Activated CD4-positive, alpha-beta T cell treated with anti-CD3 and anti-CD28 coated beads, Interleukin-2, amount 50 U/mL, for 1 hour (primary cell): Measurements from ENCODE around the gene TWIST2.

Experiments
- DNase-seq: peaks from one replicate; pipeline ENCODE4 v3.0.0-alpha.2; 2020

TWIST2 gene

GRCh38 chr2:238859636-238860347, 11.9 kb downstream of the TWIST2 start:
- no peak for DNase-seq

- DNase-seq: no peak
Measured at GRCh38 chr2:238861013-238861730, 13.3 kb downstream of the TWIST2 start.

GRCh38 chr2:238861766-238862315, 14.0 kb downstream of the TWIST2 start:
- DNase-seq: no peak

- DNase-seq: no peak
Measured at GRCh38 chr2:238862701-238863100, 14.8 kb downstream of the TWIST2 start.

GRCh38 chr2:238863231-238863630, 15.3 kb downstream of the TWIST2 start:
- no peak for DNase-seq

DNA sequence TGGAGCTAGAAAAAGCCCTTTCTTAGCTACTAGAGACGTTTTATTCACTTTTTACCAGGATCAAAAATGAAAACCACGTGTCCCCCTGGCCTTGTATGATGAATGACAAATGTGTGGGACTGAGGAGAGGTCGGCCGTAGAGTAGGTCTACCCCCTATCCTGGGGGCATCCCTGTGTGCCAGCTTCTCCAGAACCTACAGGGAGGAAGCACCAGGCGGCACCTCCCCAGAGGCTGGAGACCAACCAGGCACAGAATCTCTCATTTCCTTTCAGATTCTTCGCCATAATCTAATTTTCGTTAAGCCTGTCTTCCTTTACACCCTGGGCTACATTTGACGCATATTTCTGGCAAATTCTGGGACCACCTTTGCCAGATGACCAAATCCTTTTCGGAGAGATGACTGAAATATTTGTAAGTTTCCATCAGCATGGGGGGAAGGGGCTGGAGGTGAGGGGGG, 15.9 kb downstream of the TWIST2 start:
- DNase-seq: no peak

- no peak for DNase-seq
Measured at GRCh38 chr2:238864207-238865014, 16.5 kb downstream of the TWIST2 start.

DNA sequence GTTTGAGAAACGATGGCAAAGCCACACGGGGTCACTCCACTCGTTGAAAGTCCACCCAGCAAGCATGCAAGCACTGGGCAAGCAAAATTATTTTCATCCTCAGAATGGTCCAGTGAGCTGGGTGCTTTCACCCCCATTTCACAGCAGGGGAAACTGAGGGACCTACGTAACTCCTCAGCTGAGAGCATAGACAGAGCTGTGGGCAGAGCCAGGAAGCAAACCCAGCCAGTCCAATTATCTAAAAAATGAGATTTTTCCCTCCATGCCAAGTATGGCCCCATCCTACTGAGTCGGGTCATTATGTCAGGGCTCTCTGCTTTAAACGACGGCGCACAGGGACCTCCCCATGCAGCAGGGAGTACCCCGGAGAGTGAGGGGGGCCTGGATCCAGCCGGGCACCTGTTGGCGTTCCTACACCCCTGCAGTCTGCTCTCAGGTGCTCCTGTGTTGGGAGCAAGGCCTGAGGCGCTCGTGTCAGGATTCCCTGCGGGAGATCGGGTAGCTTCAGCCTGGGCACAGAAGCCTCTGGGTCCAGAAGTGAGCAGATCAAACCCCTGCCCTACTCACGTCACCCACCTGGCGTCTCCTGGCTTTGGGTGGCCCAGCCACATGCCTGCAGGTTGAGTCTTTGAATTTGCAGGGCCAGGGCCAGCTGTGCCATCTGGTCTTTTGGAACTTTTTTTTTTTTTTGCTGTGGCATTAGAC, 17.3 kb downstream of the TWIST2 start:
- no peak for DNase-seq

DNA sequence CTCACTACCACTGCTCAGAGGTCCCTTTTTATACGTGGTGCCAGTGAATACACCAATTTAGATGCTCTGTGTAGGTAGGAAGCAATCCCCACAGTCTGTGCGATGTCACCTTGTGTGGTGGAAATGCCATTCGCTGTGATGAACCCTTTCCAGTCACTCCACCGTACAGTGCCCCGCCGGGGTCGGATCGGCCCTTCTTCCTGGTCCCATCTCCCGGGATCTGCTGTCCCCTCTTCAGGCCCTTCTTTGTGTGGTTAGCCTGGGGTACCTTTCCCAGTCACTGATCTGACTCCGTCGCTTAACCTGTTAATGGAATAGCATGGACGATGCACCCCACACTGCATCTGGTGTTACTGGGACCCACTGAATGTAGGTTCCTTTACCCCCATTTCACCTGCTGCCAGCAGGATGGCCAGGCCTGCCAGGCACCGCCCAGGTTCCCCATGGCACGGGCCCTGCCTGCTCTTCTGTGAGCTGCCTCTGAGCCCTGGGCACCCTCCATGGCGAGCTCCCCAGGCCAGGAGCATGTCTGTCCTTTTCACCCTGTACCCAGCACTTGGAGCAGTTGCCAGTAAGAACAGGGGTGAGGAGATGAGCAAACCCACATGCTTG, 18.0 kb downstream of the TWIST2 start:
- DNase-seq: no peak

GRCh38 chr2:238866656-238867277, 18.9 kb downstream of the TWIST2 start:
- no peak for DNase-seq

DNA sequence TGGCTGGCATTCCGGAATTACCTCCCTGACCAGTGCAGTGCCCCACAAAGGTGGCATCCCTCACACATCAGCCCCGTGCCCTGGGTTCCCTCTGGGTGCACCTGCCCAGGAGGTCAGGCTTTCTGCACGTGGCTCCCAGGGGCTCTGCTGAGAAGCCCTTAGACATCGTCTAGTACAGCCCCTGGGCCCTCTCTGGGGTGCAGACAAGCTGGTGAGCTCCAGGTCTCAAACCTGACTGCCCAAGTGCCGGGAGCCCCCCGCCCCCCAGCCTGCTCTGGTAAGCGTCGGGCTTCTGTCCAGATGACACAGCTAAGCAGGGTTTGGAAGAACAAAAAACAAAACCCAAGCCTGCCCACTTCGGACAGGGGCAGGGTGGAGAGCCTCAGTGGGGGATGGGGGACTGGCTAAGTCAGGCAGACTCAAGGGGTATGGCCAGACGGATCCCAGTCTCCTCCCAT, 20.2 kb downstream of the TWIST2 start:
- no peak for DNase-seq

- no peak for DNase-seq
Measured at GRCh38 chr2:238868616-238869292, 20.9 kb downstream of the TWIST2 start.

DNA sequence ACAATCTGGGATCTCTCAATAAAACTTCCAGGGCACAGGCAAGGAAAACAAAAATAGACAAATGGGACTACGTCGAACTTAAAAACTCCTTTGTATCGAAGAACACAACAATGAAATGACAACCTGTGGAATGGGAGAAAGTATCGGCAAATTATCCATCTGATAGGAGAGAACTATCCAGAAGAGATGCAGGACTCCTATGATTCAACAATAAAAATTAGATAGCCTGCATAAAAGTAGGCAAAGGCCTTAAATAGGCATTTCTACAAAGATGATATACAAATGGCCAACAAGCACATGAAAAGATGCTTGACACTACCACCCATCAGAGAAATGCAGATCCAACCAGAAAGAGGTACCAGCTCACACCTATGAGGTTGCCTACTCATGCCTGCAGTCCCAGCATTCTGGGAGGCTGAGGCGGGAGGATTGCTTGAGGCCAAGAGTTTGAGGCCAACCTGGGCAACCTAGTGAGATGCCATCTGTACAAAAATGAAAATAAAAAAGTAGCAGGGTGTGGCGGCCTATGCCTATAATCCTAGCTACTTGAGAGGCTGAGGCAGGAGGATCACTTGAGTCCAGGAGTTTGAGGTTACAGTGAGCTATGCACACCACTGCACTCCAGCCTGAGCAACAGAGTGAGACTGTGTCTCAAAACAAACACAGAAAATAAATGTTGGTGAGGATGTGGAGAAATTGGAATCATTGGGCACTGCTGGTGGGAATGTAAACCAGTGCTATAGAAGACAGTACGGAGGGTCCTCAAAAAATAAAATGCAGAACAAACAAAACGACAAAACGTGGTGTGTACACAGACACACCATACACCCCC, 21.6 kb downstream of the TWIST2 start:
- no peak for DNase-seq

DNA sequence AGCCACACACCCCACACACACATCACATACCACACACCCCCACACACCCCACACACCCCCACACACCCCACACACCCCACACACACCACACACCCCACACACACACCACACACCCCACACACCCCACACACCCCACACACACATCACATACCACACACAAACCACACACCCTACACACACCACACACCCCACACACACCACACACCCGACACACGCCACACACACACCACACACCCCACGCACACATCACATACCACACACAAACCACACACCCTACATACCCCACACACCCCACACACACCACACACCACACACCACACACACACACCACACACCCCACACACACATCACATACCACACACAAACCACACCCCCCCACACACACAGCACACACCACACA, 22.4 kb downstream of the TWIST2 start:
- DNase-seq: no peak

DNA sequence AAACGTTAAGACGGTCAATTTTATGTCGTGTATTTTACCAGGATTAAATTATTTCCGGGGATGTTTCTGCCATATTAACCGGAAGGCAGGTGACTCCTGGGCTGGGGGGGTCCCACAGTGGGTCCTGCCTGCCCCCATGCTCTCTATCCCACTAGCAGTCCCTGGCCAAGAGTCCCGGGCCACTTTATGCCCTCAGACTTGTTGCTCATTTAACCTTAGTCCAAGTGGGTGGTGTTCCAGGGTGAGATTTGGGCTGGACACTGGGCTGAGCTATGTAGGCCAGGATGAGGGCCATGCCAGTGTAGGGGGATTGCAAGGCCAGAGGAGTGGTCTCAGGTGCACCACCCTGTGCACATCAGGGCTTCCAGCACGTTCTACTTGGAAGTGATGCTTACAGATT, 24.1 kb downstream of the TWIST2 start:
- DNase-seq: no peak

DNA sequence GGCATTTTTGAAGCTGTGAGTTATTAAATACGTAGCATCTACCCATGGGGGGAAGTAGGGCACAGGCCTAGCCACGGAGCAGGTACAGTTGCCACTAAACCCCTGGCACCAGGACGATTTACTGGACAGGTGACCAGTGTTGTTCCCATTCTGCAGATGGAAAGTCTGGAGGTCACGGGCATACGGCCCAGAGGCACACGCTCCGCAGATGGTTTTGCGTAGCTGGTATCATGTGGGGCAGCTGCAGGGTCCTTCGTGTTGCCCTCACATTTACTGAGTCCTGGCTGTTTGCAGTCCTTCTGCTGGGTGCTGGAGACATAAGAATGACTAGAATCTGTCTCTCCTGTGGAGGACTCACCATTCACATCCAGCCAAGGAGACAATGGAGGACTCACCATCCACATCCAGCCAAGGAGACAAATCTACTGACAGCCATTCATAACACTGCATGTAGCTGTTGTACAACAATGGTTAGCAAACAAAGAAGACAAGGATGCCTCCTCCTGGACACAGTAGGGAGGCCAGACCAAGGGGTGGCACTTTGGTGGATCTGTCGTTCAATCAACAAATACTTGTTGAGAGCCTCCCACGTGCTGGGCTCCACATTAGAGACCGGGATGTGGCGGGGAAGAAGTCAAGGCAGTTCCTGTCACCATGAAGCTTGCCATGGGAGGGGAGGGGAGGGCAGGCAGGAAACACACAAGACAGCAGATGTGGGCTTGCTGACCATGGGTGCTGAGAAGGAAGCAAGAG, 24.9 kb downstream of the TWIST2 start:
- no peak for DNase-seq

DNA sequence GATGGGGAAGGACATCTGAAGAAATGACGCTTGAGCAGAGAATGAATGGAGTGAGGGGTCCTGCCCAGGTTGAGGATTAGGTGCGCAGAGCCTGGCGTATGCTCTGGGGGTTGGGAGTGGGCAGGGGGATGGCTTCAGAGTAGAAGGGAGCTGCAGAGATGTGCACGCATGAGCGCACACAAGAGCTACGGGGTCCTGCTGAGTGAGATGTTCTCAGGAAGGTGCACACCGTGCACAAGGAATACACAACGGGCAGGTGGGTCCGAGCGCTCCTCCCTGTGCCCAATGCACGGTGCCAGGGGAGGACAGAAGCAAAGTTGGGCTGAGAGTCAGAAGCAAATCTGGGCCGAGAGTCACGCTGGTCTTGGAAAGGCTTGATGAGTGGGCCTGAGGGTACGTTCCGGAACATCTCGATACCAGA, 25.5 kb downstream of the TWIST2 start:
- no peak for DNase-seq

- DNase-seq: no peak
Measured at GRCh38 chr2:238873841-238874240, 26.0 kb downstream of the TWIST2 start.

GRCh38 chr2:238874330-238875050, 26.6 kb downstream of the TWIST2 start:
- DNase-seq: no peak
